HG02759 (cell line): ENCODE measurements around the gene MLNR.
A peak's percentile ranks its signal among the peaks of the same experiment; 100 is the strongest.

ENCODE experiments used
- ATAC-seq: cut with Tn5 transposase; IDR thresholded peaks from one replicate; pipeline ENCODE4 v1.9.1; 2021; ENCODE audit warnings: mild to moderate bottlenecking, moderate library complexity; ENCODE audit not compliant: unreplicated experiment

Gene MLNR, protein sequence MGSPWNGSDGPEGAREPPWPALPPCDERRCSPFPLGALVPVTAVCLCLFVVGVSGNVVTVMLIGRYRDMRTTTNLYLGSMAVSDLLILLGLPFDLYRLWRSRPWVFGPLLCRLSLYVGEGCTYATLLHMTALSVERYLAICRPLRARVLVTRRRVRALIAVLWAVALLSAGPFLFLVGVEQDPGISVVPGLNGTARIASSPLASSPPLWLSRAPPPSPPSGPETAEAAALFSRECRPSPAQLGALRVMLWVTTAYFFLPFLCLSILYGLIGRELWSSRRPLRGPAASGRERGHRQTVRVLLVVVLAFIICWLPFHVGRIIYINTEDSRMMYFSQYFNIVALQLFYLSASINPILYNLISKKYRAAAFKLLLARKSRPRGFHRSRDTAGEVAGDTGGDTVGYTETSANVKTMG

DNA sequence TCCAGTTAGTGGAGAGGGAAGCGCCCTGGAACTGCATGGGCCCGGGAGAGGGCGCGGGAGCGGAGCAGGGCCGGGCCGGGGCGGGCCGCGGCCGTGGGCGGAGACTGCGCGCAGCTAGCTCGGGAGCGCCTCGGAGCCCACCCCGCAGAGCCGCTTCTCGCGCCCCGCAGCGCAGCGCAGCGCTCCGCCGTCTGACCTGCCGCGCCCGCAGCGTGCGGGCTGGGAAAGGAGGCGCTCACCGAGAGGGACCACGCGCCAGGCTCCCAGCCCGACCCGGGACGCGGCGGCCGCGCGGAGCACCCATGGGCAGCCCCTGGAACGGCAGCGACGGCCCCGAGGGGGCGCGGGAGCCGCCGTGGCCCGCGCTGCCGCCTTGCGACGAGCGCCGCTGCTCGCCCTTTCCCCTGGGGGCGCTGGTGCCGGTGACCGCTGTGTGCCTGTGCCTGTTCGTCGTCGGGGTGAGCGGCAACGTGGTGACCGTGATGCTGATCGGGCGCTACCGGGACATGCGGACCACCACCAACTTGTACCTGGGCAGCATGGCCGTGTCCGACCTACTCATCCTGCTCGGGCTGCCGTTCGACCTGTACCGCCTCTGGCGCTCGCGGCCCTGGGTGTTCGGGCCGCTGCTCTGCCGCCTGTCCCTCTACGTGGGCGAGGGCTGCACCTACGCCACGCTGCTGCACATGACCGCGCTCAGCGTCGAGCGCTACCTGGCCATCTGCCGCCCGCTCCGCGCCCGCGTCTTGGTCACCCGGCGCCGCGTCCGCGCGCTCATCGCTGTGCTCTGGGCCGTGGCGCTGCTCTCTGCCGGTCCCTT is at the start of gene MLNR:
TSS of gene MLNR (plus strand) at position 303 of the 820 bp plus-strand sequence. CDS start at position 303, 0 bp downstream.
- ATAC-seq = peak; percentile 62

DNA sequence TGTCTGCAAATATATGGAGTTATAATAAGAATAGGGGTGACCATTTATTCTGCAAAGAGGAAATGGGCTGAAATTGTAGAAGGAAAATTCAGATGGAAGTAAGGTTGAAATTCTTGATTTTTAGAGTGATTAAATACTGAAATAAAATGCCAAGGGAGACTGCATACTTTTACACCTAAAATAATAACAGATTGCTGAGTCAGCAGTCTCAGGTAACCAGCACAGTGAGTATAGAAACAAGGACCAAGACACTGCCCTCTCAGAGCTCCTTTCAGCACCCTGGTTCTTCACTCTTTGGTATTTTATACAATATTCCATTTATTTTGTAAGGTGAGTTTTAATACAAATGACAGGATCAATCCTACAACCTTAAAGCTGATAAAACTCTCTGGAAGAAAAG is 48.8 kb upstream of the MLNR start:
- ATAC-seq = no peak

DNA sequence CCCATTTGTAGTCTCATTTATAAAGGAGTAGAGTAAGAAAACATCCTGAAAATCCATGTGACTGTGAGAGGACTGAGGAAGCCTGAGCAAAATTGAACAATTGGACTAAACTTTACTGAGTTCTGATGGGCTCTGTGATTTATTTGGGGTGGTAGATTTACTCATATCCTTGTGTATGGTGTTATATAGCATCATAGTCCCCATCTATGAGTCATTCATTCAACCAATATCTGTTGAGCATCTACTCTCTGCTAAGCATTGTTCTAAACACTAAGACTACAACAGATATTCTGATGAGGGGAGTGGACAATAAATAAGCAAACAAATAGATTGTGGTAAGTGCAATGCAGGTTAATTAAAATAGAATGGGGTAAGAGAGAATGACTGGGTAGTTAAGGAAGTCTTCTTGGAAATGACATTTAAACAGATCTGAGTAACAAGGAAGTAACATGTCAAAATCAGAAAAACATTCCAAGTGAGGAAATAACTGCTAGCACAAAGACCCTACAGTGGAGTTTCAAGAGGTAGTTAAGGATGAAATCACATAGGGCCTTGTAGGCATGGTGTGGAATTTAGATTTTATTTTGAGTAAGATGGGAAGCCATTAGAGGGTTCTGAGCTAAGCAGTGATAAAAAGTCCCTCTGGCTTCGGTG is 36.3 kb upstream of the MLNR start:
- no peak for ATAC-seq

DNA sequence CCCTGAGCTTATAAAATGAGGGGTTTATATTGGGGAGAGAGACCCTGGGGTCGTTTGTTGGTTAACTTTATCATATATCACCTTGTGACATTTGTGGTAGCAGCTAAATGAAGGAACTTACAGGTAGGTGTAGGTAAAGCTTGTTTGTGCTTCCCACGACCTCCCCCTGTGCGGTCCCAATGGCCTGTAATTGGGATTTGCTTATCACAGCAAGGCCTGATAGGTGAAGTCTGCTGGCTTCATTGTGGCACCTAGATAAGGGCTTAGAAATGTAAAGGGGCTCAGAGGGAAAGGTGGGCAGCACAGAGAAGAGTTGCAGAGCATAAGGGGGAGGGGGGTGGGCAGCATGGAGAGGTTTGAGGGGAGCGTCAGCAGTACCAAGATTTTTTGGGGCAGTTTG is 35.5 kb upstream of the MLNR start:
- ATAC-seq = no peak

DNA sequence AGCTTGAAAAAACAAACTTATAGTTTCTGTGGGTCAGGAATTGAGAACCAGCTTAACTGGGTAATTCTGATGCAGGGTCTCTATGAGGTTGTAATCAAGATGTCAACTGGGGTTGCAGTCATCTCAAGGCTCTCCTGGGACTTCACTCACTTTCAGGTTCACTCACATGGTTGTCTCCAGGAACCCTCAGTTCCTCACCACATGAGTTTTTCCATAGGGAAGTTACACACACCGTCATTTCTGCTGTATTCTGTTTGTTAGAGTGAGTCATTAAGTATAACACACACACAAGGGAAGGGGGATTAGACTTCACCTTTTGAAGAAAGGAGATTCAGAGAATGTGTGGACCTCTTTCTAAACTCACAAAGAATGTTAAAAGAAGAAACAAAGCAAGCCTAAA is 34.9 kb upstream of the MLNR start:
- ATAC-seq = peak; percentile 58

DNA sequence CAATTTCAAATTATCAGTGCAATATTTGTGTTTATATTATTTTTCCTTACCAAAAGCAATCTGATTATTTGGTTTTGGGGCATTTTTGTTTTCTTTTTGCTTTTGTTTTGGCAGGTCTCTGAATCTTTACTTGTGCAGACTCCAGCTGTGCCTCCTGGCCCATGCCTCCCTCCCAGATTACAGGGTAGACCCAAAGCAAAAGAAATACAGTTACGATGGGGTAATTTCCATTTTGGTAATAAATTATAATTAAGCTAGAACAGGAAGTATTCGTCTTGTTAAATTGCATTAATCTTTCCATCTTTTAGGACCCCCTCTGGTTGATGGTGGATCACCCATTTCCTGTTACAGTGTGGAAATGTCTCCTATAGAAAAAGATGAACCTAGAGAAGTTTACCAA is 29.2 kb upstream of the MLNR start:
- no peak for ATAC-seq

DNA sequence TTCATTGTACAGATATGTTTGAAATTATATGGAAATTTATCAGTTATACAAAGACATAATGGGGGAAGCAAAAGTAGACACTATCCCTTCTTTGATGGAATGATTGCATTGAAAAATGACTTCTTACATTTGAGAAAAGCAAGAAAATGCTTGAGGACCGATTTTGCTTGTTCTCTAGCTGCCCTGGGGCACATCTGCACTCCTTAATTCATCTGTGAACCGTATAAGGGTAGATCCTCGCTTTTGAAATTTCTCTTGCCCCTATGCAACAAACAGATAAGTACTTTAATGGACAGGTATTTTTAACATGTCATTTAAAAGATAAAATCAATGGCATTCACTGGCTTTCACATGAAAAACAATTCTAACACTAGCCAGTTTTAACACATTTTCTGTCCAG is 13.5 kb upstream of the MLNR start:
- ATAC-seq = no peak

DNA sequence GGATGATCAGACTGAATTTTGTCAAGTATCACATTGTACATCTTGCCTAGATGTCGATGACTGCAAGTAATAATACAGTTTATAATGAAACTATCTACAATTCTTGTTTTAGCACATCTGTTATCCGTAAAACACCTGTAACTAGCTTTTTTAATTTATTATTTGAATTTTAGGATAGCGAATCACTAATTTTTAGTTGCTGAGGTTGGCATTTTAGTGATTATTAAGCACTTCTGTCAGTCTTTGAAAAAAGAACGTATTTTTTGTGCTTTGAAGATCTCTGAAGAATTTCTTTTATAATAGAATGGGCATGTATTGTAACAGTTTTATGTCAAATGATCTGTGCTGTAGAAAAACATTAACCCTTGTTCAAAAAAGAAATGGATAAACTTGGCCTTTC is 11.5 kb upstream of the MLNR start:
- ATAC-seq = no peak

DNA sequence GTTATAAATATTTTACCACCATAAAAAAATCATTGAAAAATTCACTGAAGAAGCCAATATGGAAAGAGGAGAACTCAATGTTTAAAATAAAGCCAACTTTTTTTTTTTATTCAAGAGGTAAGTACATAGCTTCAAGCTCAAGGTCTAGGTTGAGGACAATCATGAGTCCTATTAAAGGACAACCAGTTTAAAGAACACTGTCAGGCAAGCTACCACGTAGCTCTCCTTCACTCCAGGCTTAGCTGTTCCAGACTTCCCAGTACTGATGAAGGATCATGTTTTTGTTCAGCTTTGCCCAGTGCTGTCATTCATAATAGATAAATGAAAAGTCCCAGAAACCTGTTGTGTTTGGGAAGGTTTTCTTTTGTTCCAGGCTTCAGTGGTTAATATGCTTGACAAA is 10.0 kb upstream of the MLNR start:
- ATAC-seq = no peak

DNA sequence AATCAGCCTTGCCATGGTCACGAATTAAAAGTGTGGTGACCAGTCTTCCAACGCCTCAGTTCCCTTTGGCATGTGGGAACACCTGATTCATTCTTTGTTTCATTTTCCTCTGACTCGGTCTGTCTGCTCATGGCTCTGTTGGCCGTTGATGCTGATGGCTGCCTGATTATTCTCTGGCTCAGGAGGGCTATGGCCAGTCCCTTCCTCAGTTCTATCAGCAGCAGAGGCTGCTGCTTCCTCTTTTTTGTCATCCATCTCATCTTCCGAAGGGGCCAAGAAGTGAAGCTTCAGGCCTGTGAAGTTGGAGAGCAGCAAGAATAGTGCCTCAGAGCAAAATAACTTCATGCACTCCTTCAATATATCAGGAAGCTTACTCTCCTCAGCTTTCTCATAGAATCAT is 9.5 kb upstream of the MLNR start:
- ATAC-seq = no peak

DNA sequence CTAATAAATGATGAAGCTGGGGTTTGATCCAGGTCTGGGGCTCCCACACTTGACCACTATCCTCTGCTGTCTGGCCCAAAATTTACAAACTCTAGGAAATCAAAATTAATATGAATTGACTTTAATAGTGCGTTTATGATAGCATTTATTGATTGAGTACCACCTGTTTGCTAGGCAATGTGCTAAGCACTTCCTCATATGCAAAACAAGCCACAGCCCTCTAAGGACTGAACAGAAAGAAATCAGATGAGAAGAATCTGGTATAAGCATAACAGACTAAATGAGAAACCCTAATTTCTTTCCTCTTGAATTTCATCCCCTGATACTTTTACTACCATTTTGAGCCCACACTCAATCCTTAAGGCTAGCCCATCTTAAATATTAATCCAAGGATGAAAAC is 6.6 kb upstream of the MLNR start:
- no peak for ATAC-seq

DNA sequence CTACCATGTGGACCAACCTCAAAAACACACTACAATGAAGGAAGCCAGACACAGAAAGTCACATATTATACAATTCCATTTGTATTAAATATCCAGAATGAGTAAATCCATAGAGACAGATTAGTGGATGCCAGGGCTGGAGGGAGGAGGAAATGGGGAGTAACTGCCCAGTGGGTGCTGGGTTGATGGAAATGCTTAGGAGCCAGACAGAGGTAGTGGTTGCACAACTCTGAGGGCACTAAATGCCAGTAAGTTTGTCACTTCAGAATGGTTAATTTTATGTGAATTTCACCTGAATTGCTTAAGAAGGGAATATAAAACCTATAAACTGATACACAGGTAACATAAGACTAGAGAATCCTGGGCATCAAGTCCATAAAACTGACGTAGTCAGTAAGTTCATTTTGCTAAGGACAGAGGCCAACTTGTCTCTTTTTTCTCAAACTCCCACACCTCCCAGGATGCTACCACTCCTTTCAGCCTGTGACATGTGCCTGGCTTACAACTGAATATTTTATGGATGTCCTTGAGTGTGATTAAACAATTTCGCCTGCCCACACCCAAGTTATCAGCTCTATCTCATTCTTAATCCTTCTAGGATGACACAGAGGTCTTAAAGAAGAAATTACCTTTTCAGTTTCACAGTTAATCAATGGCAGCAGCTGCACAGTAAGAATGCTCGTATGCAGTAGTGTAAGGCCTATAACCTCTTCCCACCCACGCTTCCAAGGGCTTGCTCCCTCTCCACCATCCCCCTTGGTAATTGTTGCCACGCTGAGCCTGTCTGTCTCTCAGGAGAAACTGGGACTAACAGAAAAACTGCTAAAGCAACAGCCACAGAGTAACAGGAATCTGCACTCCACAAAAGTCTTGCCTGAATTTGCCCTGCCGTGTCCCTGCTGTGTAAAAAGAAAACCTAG is 5.9 kb upstream of the MLNR start:
- ATAC-seq = peak; percentile 4

DNA sequence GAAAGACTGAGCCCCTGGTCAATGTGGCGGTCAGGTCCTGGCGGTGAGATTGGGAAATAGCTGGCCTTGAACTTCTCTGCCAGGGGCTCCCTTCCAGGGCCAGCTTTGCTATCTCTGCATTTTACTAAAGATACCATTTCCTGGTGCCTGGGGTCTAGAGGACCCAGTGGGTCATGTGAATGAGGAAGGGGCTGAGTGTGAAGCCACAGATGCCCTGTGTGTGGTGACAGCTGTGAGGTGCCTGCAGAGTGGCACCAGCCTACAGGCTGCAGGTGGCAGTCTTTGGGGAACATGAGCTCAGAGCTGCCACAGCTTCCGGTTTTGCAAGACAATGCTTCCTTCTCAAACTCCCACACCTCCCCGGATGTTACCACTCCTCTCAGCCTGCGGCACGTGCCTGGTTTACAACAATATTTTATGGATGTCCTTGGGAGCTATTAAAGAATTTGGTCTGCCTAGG is 5.2 kb upstream of the MLNR start:
- peak; percentile 68 for ATAC-seq

DNA sequence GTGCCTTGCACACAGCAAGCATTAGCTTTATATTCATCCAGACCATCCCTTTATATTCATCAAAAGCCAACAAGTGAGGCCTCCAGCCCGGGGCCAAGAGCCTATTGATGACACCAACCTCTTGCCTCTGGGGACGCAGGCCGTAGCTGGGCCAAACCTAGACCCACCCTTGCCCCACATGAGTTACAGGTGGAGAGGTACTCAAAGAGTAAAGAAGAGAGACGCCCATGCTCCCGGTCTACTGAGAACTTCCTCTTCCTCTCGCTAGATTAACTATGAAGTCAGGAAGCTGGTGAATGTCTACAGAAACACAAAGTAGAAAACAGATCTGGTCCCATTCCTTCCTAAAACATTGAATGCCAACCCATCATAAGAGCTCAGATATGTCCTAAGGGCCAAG is 3.8 kb upstream of the MLNR start:
- no peak for ATAC-seq

DNA sequence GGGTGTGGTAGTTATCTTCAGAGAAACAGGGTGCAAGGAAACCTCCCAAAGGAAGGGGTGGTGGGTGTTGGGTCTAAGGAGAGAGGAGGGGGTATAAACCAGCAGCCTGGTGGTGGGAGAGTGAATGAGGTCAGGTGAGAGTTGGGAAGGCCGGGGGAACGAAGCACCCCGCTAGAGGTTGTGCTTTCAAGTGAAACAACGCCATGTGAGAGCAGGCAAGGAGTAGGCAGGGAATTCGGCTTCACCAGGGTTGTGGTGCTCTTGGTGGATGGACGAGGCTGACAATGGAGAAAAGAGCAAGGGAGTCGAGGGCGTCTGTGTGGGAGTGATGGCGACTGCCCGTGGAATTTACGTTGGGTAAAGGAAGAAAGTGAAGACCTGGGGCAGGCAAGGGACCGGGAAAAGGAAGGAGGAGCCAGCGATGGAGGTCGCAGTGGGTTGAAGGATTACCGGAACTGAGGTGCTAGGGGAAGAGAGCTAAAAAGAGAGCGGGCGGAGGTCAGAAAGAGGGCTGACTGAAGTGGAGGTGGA is 2.1 kb upstream of the MLNR start:
- ATAC-seq = no peak

DNA sequence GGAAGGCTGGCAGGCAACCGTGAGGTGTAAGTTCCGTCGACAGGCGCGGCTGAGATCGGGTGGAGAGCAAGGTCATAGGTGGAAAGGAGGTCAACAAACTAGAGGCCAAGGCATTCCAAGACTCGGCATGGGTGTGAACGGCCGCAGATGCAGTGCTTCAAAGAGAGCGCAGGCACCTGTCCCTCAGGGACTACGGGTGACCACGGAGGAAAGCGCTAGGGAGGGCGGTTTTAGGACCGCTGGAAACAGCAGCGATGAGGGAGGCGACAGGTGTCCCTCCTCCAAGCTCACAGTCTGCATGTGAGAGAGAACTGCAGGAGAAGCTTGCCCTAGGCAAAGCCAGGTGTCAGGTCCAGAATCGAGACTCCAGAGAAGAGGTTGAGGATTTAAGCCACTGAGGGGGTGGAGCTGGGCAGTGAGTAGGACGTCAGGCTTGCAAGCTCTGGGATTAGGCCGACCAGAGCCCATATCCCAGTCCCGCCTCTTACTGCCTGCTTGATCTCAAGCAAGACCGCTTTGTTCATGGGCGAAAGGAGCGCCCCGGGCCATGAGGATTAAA is 1.6 kb upstream of the MLNR start:
- ATAC-seq = no peak

DNA sequence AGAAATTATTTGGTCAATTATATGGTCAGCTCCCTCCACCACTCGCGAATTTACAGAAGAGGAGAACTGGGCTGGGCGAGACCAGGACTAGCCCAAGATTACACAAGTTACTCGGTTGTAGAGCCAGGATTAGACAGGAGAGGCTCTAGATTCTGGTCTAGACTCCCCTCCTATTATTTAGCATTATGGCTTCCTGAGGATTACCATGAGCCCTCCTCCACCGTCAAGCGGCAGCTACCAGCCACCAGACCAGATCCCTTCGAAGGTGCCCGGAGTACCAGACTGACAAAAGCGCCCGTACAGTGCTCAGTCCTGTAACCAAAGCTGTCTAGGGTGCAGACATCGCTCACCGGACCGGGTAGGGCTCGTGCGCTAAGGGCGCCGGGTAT is 497 bp upstream of the MLNR start:
- no peak for ATAC-seq

DNA sequence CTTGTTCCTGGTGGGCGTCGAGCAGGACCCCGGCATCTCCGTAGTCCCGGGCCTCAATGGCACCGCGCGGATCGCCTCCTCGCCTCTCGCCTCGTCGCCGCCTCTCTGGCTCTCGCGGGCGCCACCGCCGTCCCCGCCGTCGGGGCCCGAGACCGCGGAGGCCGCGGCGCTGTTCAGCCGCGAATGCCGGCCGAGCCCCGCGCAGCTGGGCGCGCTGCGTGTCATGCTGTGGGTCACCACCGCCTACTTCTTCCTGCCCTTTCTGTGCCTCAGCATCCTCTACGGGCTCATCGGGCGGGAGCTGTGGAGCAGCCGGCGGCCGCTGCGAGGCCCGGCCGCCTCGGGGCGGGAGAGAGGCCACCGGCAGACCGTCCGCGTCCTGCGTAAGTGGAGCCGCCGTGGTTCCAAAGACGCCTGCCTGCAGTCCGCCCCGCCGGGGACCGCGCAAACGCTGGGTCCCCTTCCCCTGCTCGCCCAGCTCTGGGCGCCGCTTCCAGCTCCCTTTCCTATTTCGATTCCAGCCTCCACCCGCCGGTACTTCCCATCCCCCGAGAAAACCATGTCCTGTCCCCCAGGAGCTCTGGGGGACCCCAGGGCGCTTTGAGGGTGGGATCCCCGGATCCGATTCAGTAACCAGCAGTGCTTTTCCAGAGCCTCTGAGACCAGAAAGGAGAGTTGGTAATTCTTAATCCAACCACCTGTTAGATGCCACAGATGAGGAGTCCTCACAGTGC is 885 bp downstream of the MLNR start:
- ATAC-seq = peak; percentile 29

DNA sequence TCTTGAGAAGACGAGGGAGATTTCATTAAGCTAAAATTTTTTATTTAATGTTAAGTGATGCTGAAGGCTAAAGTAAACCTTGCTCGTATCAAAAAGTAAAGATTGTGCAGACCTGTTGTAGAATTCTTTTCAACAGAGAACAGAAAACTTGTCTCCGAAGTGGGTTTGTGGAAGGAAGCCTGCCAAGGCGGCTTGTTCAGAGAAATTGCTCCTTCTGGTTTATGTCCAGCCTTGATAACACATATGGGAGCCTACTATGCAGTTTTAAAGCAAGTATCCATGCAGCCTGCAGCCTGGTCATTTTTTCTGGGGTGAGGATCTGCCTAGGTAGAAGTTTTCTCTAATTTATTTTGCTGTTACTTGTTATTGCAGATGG is 1.4 kb downstream of the MLNR start:
- ATAC-seq = no peak
